SH-SY5Y (cell line): Measurements from ENCODE around the gene ATG3.

Experiments
- GATA2 ChIP-seq: IDR thresholded peaks from 2 replicates; pipeline ENCODE4 v1.6.1; 2011; ENCODE audit warnings: mild to moderate bottlenecking, low read depth, low read length
- GATA3 ChIP-seq: IDR thresholded peaks from 2 replicates; pipeline ENCODE4 v1.6.1; 2011; ENCODE audit warnings: low read depth, mild to moderate bottlenecking, low read length, moderate library complexity

DNA sequence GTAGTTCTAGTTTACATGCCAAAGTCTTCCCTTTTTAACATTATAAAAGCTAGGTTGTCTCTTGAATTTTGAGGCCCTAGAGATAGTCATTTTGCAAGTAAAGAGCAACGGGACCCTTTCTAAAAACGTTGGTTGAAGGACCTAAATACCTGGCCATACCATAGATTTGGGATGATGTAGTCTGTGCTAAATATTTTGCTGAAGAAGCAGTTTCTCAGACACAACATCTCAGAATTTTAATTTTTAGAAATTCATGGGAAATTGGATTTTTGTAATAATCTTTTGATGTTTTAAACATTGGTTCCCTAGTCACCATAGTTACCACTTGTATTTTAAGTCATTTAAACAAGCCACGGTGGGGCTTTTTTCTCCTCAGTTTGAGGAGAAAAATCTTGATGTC is 21.3 kb upstream of the ATG3 start:
- no peak for TF ChIP-seq GATA2
- TF ChIP-seq GATA3, result no peak
